ENCODE measurements around the gene HES7.

The HES7 gene

GRCh38 chr17:8142158-8142886 is 18.4 kb upstream of the HES7 start:
- Mint-ChIP-seq H3K27ac (no peak overlapping the region), H3K4me3 (no peak overlapping the region), H3K9me3 (no peaks in the 10 kb centered on the region), H3K4me1 (ENCODE audit: low read depth) (no peaks in the 10 kb centered on the region), H3K36me3 (ENCODE audit: low read depth) (peaks cover 29% of the 10 kb centered on the region), H3K27me3 (ENCODE audit: low read depth) (no peaks in the 10 kb centered on the region)
- DNase-seq (ENCODE audit: low spot score): no peak

GRCh38 chr17:8141741-8142140 is 17.8 kb upstream of the HES7 start:
- Mint-ChIP-seq H3K9me3 (no peaks in the 10 kb centered on the region), H3K27me3 (ENCODE audit: low read depth) (no peaks in the 10 kb centered on the region), H3K4me1 (ENCODE audit: low read depth) (peaks cover 1% of the 10 kb centered on the region), H3K27ac (peak overlapping the region; percentile 32), H3K4me3 (no peak overlapping the region), H3K36me3 (ENCODE audit: low read depth) (peaks cover 26% of the 10 kb centered on the region)
- DNase-seq (ENCODE audit: low spot score): no peak

GRCh38 chr17:8141045-8141444 is 17.1 kb upstream of the HES7 start:
- Mint-ChIP-seq H3K4me3 (no peak overlapping the region), H3K9me3 (no peaks in the 10 kb centered on the region), H3K36me3 (ENCODE audit: low read depth) (peaks cover 20% of the 10 kb centered on the region), H3K4me1 (ENCODE audit: low read depth) (peaks cover 2% of the 10 kb centered on the region), H3K27me3 (ENCODE audit: low read depth) (no peaks in the 10 kb centered on the region), H3K27ac (no peak overlapping the region)
- DNase-seq (ENCODE audit: low spot score): no peak

GRCh38 chr17:8140065-8141029 is 16.4 kb upstream of the HES7 start:
- H3K4me1 Mint-ChIP-seq (ENCODE audit: low read depth): peaks cover 2% of the 10 kb centered on the region
- no peak overlapping the region for H3K4me3 Mint-ChIP-seq
- H3K9me3 Mint-ChIP-seq: no peaks in the 10 kb centered on the region
- H3K27me3 Mint-ChIP-seq (ENCODE audit: low read depth): no peaks in the 10 kb centered on the region
- peak overlapping the region; percentile 65 for H3K27ac Mint-ChIP-seq
- DNase-seq (ENCODE audit: low spot score): no peak
- peaks cover 19% of the 10 kb centered on the region for H3K36me3 Mint-ChIP-seq (ENCODE audit: low read depth)

- DNase-seq (ENCODE audit: low spot score): peak; percentile 97
Observed at GRCh38 chr17:8138672-8139371, 14.9 kb upstream of the HES7 start.

GRCh38 chr17:8138374-8138671 is 14.4 kb upstream of the HES7 start:
- no peak for DNase-seq (ENCODE audit: low spot score)
- Mint-ChIP-seq H3K27me3 (ENCODE audit: low read depth) (peaks cover 3% of the 10 kb centered on the region), H3K36me3 (ENCODE audit: low read depth) (peaks cover 13% of the 10 kb centered on the region), H3K4me1 (ENCODE audit: low read depth) (peaks cover 2% of the 10 kb centered on the region), H3K9me3 (no peaks in the 10 kb centered on the region), H3K27ac (no peak overlapping the region), H3K4me3 (no peak overlapping the region)

More at GRCh38 chr17:8138672-8139371, 14.9 kb upstream of the HES7 start:
- Mint-ChIP-seq H3K4me3 (no peak overlapping the region), H3K9me3 (no peaks in the 10 kb centered on the region), H3K27me3 (ENCODE audit: low read depth) (peaks cover 3% of the 10 kb centered on the region), H3K27ac (no peak overlapping the region), H3K36me3 (ENCODE audit: low read depth) (peaks cover 15% of the 10 kb centered on the region), H3K4me1 (ENCODE audit: low read depth) (peaks cover 2% of the 10 kb centered on the region)

- H3K27ac Mint-ChIP-seq: no peak overlapping the region
- peaks cover 13% of the 10 kb centered on the region for H3K36me3 Mint-ChIP-seq (ENCODE audit: low read depth)
- DNase-seq (ENCODE audit: low spot score): no peak
- H3K4me3 Mint-ChIP-seq: no peak overlapping the region
- H3K4me1 Mint-ChIP-seq (ENCODE audit: low read depth): peaks cover 2% of the 10 kb centered on the region
- peaks cover 3% of the 10 kb centered on the region for H3K27me3 Mint-ChIP-seq (ENCODE audit: low read depth)
- H3K9me3 Mint-ChIP-seq: no peaks in the 10 kb centered on the region
Observed at GRCh38 chr17:8137645-8138373, 13.9 kb upstream of the HES7 start.

GRCh38 chr17:8133941-8134340 is 10.0 kb upstream of the HES7 start:
- Mint-ChIP-seq H3K36me3 (ENCODE audit: low read depth) (no peaks in the 10 kb centered on the region), H3K27me3 (ENCODE audit: low read depth) (peaks cover 16% of the 10 kb centered on the region), H3K4me3 (no peak overlapping the region), H3K27ac (no peak overlapping the region), H3K9me3 (no peaks in the 10 kb centered on the region), H3K4me1 (ENCODE audit: low read depth) (peaks cover 2% of the 10 kb centered on the region)
- DNase-seq (ENCODE audit: low spot score): no peak

- H3K27me3 Mint-ChIP-seq (ENCODE audit: low read depth): peaks cover 17% of the 10 kb centered on the region
- no peaks in the 10 kb centered on the region for H3K36me3 Mint-ChIP-seq (ENCODE audit: low read depth)
- peaks cover 2% of the 10 kb centered on the region for H3K4me1 Mint-ChIP-seq (ENCODE audit: low read depth)
- H3K4me3 Mint-ChIP-seq: no peak overlapping the region
- no peak for DNase-seq (ENCODE audit: low spot score)
- H3K27ac Mint-ChIP-seq: no peak overlapping the region
- H3K9me3 Mint-ChIP-seq: no peaks in the 10 kb centered on the region
Observed at GRCh38 chr17:8133399-8133798, 9.5 kb upstream of the HES7 start.

GRCh38 chr17:8131844-8132441 is 8.0 kb upstream of the HES7 start:
- Mint-ChIP-seq H3K9me3 (no peaks in the 10 kb centered on the region), H3K4me1 (ENCODE audit: low read depth) (peaks cover 6% of the 10 kb centered on the region), H3K36me3 (ENCODE audit: low read depth) (no peaks in the 10 kb centered on the region), H3K4me3 (no peak overlapping the region), H3K27ac (no peak overlapping the region), H3K27me3 (ENCODE audit: low read depth) (peaks cover 23% of the 10 kb centered on the region)
- DNase-seq (ENCODE audit: low spot score): no peak

GRCh38 chr17:8128125-8128784 is 4.3 kb upstream of the HES7 start:
- Mint-ChIP-seq H3K27me3 (ENCODE audit: low read depth) (peaks cover 43% of the 10 kb centered on the region), H3K4me3 (no peak overlapping the region), H3K27ac (no peak overlapping the region), H3K4me1 (ENCODE audit: low read depth) (peaks cover 31% of the 10 kb centered on the region), H3K36me3 (ENCODE audit: low read depth) (peaks cover under 1% of the 10 kb centered on the region), H3K9me3 (no peaks in the 10 kb centered on the region)
- no peak for DNase-seq (ENCODE audit: low spot score)

GRCh38 chr17:8126491-8127066 is 2.7 kb upstream of the HES7 start:
- peak; percentile 57 for DNase-seq (ENCODE audit: low spot score)
- Mint-ChIP-seq H3K27ac (peak overlapping the region; percentile 85), H3K36me3 (ENCODE audit: low read depth) (peaks cover 2% of the 10 kb centered on the region), H3K4me1 (ENCODE audit: low read depth) (peaks cover 39% of the 10 kb centered on the region), H3K9me3 (no peaks in the 10 kb centered on the region), H3K27me3 (ENCODE audit: low read depth) (peaks cover 48% of the 10 kb centered on the region), H3K4me3 (peak overlapping the region; percentile 91)
